ENCODE results near the gene HYAL4. TPM values are rescaled to one million over a fixed set of nuclear protein-coding genes. Genes with fewer than 3 reads are reported as not detected.
A peak's percentile ranks its signal among the peaks of the same experiment; 100 is the strongest.

HYAL4 gene
- total RNA-seq, 1 donor from 2014 or later, result not detected

GRCh38 chr7:123864012-123864411 is 19.0 kb downstream of the HYAL4 start:
- intact Hi-C loops (cut with micrococcal nuclease), result loop anchor here (2.0 kb wide), 1 partner anchor 65 kb away; no protein-coding TSS in a partner anchor

GRCh38 chr7:123864436-123864835 is 19.5 kb downstream of the HYAL4 start:
- no peak overlapping the region for H3K27ac ChIP-seq (replicated peaks)
- no peaks in the 10 kb centered on the region for H3K27me3 ChIP-seq (ENCODE audit: low read depth)
- no peak overlapping the region for H3K4me3 ChIP-seq
- no peak for DNase-seq
- H3K9me3 ChIP-seq (replicated peaks), result no peaks in the 10 kb centered on the region
- H3K36me3 ChIP-seq, result no peaks in the 10 kb centered on the region
- TF ChIP-seq CTCF (IDR thresholded peaks at IDR 0.05; ENCODE audit: borderline replicate concordance), result no peak
- intact Hi-C loops (cut with micrococcal nuclease), result loop anchor here (2.0 kb wide), 1 partner anchor 66 kb away; no protein-coding TSS in a partner anchor
- H3K4me1 ChIP-seq, result peaks cover 11% of the 10 kb centered on the region

More at GRCh38 chr7:123864012-123864411, 19.0 kb downstream of the HYAL4 start:
- H3K36me3 ChIP-seq, result no peaks in the 10 kb centered on the region
- H3K27ac ChIP-seq (replicated peaks), result no peak overlapping the region
- H3K4me3 ChIP-seq, result no peak overlapping the region
- no peak for DNase-seq
- no peaks in the 10 kb centered on the region for H3K9me3 ChIP-seq (replicated peaks)
- TF ChIP-seq CTCF (IDR thresholded peaks at IDR 0.05; ENCODE audit: borderline replicate concordance), result no peak
- H3K4me1 ChIP-seq, result peaks cover 11% of the 10 kb centered on the region
- H3K27me3 ChIP-seq (ENCODE audit: low read depth), result no peaks in the 10 kb centered on the region

GRCh38 chr7:123864966-123865365 is 20.0 kb downstream of the HYAL4 start:
- no peaks in the 10 kb centered on the region for H3K9me3 ChIP-seq (replicated peaks)
- no peaks in the 10 kb centered on the region for H3K36me3 ChIP-seq
- no peak for DNase-seq
- H3K4me3 ChIP-seq, result no peak overlapping the region
- no peak for TF ChIP-seq CTCF (IDR thresholded peaks at IDR 0.05; ENCODE audit: borderline replicate concordance)
- H3K4me1 ChIP-seq, result peaks cover 11% of the 10 kb centered on the region
- H3K27ac ChIP-seq (replicated peaks), result no peak overlapping the region
- intact Hi-C loops (cut with micrococcal nuclease), result loop anchor here (2.0 to 5.0 kb wide), 2 partner anchors 66 to 183 kb away; no protein-coding TSS in a partner anchor
- no peaks in the 10 kb centered on the region for H3K27me3 ChIP-seq (ENCODE audit: low read depth)

- no peak for DNase-seq
- peak; percentile 82 for TF ChIP-seq CTCF (IDR thresholded peaks at IDR 0.05; ENCODE audit: borderline replicate concordance)
Measured at GRCh38 chr7:123865517-123866117, 20.6 kb downstream of the HYAL4 start.

GRCh38 chr7:123867225-123867624 is 22.3 kb downstream of the HYAL4 start:
- Histone ChIP-seq H3K27ac (replicated peaks) (no peak overlapping the region), H3K36me3 (no peaks in the 10 kb centered on the region), H3K4me3 (no peak overlapping the region), H3K9me3 (replicated peaks) (no peaks in the 10 kb centered on the region), H3K4me1 (peaks cover 14% of the 10 kb centered on the region), H3K27me3 (ENCODE audit: low read depth) (no peaks in the 10 kb centered on the region)
- intact Hi-C loops (cut with micrococcal nuclease), result loop anchor here (5.0 kb wide), 1 partner anchor 185 kb away; no protein-coding TSS in a partner anchor
- TF ChIP-seq CTCF (IDR thresholded peaks at IDR 0.05; ENCODE audit: borderline replicate concordance), result no peak
- DNase-seq, result no peak

More at GRCh38 chr7:123865517-123866117, 20.6 kb downstream of the HYAL4 start:
- no peak overlapping the region for H3K4me3 ChIP-seq
- intact Hi-C loops (cut with micrococcal nuclease), result loop anchor here (2.0 to 5.0 kb wide), 2 partner anchors 67 to 183 kb away; no protein-coding TSS in a partner anchor
- H3K9me3 ChIP-seq (replicated peaks), result no peaks in the 10 kb centered on the region
- H3K27ac ChIP-seq (replicated peaks), result no peak overlapping the region
- H3K27me3 ChIP-seq (ENCODE audit: low read depth), result no peaks in the 10 kb centered on the region
- peaks cover 11% of the 10 kb centered on the region for H3K4me1 ChIP-seq
- no peaks in the 10 kb centered on the region for H3K36me3 ChIP-seq

Data from left ventricle myocardium inferior (tissue), 1 donor.